ENCODE measurements around the gene SCGB1A1.

DNA sequence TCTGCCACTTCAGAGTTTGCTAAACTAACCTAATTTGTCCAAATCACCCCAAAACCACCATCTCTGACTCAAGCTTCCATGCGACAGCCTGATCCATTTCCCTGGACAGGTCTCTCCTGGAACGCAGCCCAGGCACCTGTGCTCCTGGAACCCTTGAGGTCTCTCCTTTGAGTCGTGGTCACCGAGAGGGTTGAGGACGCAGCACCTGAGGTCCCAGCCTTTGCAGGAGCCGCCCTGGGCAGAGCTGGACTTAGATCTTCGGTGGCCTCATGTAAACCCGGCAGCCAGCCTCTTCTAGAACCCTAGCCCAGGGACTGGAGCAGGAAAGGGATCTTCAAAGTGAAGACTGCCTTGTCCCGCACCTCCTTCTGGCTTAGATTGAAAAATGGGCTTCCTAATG lies 44.0 kb upstream of the SCGB1A1 start:
- TF ChIP-seq JUND (IDR thresholded peaks at IDR 0.05) (no peak), RAD21 (IDR thresholded peaks at IDR 0.05; ENCODE audit: low read length) (no peak), RCOR1 (IDR thresholded peaks at IDR 0.05; ENCODE audit: low read length) (no peak), MXI1 (IDR thresholded peaks at IDR 0.05; ENCODE audit: low read depth, low read length) (no peak), POLR2AphosphoS5 (IDR thresholded peaks at IDR 0.05; ENCODE audit: low read depth, low read length) (no peak), FOXJ3 (CRISPR knock-in tag; IDR thresholded peaks at IDR 0.05) (no peak)
- TF ChIP-seq, protein P1, sequence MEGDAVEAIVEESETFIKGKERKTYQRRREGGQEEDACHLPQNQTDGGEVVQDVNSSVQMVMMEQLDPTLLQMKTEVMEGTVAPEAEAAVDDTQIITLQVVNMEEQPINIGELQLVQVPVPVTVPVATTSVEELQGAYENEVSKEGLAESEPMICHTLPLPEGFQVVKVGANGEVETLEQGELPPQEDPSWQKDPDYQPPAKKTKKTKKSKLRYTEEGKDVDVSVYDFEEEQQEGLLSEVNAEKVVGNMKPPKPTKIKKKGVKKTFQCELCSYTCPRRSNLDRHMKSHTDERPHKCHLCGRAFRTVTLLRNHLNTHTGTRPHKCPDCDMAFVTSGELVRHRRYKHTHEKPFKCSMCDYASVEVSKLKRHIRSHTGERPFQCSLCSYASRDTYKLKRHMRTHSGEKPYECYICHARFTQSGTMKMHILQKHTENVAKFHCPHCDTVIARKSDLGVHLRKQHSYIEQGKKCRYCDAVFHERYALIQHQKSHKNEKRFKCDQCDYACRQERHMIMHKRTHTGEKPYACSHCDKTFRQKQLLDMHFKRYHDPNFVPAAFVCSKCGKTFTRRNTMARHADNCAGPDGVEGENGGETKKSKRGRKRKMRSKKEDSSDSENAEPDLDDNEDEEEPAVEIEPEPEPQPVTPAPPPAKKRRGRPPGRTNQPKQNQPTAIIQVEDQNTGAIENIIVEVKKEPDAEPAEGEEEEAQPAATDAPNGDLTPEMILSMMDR (IDR thresholded peaks at IDR 0.05) = no peak

Data from SK-N-SH (cell line).